NCI-H82 treated with DMSO at 0.1 percent for 48 hours (cell line): Measurements from ENCODE around the gene DLGAP5.

Experiments
- DNase-seq: peaks from one replicate; lab custom pipeline; 2025; ENCODE audit not compliant: unreplicated experiment; lab: John Stamatoyannopoulos, UW

DLGAP5 gene

GRCh38 chr14:55114720-55115119 is 76.7 kb downstream of the DLGAP5 start:
- DNase-seq = no peak

GRCh38 chr14:55111122-55111708 is 80.2 kb downstream of the DLGAP5 start:
- DNase-seq = no peak

DNA sequence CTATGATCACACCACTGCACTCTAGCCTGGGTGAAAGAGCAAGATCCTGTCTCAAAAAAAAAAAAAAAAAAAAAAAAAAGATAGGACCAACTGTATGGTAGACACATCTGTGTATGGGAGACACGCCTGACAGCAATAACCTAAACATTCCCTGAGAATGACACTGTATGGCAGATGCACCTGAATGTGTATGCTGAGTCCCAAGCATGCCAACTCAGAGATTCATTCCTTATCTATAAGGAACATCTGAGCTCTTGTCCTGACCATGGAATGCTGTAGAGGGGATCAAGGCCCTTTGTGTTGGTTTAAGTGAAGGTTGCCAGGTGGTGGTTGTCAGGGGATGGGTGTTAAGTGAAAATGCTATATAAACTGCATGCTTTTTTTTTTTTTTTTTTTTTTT is 81.5 kb downstream of the DLGAP5 start:
- DNase-seq = no peak

DNA sequence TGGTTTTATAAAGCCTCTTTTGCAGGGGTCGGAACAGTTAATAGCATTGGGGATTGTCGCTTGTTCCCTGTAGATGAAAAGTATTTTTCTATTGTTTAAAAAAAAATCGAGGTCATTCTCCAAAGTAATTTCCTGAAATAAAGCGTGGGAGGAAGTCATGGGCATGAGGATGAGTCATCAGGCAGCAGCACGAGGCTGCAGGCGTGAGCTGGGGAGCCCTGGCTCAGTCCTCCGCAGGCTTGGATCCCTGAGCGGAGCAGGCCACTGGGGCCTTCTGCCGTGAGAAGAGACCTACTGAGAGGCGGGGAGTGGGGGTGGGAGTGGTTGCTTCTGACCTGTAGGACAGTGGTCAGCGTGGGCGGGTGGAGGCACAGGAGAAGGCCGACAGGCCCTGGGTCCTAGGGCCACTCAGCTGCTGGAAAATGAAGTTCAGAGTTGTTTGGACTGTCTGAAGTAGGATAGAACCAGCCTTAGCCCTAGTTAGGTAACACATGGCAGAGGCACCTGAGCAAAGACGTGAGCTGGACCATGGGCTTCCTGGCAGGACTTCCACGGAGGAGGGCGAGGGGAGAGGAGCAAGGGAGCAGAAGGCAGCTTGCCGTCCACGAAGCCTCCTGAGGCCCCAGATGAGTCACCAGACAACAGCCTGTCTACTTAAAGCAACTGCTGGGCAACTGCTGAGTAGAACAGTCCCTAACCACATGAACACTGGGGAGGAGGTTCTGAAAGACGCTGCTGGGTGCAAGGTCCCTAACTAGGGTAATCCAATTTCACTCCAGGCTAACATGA is 83.4 kb downstream of the DLGAP5 start:
- DNase-seq = no peak

- no peak for DNase-seq
These were observed 85.4 kb downstream of the DLGAP5 start for GRCh38 chr14:55105991-55106390.

GRCh38 chr14:55103971-55104954 is 87.1 kb downstream of the DLGAP5 start:
- DNase-seq = no peak

GRCh38 chr14:55103005-55103640 is 88.3 kb downstream of the DLGAP5 start:
- DNase-seq = no peak

DNA sequence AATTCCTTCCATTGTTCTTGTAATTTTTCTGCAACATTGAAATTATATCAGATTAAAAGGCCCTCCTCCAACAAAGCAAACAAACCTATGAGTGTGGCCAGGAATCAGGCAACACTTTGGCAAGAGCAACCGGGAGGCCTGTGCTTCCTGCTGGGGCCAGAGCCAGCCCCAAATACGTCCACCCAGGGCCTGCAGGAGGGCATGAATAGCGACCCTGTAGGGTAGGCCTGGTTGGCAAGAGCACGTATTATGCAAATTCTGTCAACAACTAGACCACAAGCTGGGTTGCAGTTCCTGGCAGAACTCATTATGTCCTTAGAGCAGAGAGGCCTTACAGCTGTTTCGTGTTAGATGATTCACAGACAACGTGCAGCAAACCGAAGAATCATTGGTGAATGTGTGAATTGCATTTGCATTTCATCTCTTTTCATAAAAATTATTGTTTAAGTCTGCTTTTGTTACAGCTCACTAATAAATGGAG is 89.2 kb downstream of the DLGAP5 start:
- DNase-seq = no peak

DNA sequence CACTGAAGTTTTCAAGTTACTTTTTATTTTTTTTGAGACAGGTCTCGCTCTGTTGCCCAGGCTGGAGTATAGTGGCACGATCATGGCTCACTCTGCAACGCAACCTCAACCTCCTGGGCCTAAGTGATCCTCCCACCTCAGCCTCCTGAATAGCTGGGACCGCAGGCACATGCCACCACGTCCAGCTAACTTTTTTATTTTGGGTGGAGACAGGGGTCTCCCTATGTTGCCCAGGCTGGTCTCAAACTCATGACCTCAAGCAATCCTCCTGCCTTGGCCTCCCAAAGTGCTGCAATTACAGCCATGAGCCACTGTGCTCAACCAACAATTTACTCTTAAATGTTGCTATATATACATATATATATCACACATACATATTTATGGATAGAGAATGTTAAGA is 89.7 kb downstream of the DLGAP5 start:
- DNase-seq = no peak

- no peak for DNase-seq
These were observed 91.6 kb downstream of the DLGAP5 start for GRCh38 chr14:55099756-55100155.

- no peak for DNase-seq
These were observed 92.9 kb downstream of the DLGAP5 start for GRCh38 chr14:55098561-55098898.
